Effector memory CD4-positive, alpha-beta T cell (primary cell): ENCODE data around the gene ANHX.
A peak's percentile ranks its signal among the peaks of the same experiment; 100 is the strongest.

Source experiments
- DNase-seq, 3 donors: peaks; one replicate each; pipeline ENCODE4 v3.0.0-alpha.2; 2020
- H3K27ac ChIP-seq: 2 replicates; pipeline ENCODE4 v1.7.0; 2013; ENCODE audit warnings: mild to moderate bottlenecking, low read length, moderate library complexity; ENCODE audit not compliant: insufficient read depth, poor library complexity, severe bottlenecking
- H3K27me3 ChIP-seq: replicated peaks from 2 replicates; pipeline ENCODE4 v1.7.0; 2013; ENCODE audit warnings: mild to moderate bottlenecking, low read length; ENCODE audit not compliant: insufficient read depth, control insufficient read depth, poor library complexity, severe bottlenecking
- H3K36me3 ChIP-seq: 2 replicates; pipeline ENCODE4 v1.7.0; 2013; ENCODE audit warnings: mild to moderate bottlenecking, low read length, moderate library complexity; ENCODE audit not compliant: control insufficient read depth, insufficient read depth
- H3K4me1 ChIP-seq: 2 replicates; pipeline ENCODE4 v1.7.0; 2013; ENCODE audit warnings: low read length, mild to moderate bottlenecking; ENCODE audit not compliant: control insufficient read depth, insufficient read depth, poor library complexity, severe bottlenecking
- H3K4me3 ChIP-seq: 2 replicates; pipeline ENCODE4 v1.7.0; 2013; ENCODE audit warnings: low read length, low read depth, mild to moderate bottlenecking; ENCODE audit not compliant: insufficient read depth, poor library complexity, severe bottlenecking
- H3K9me3 ChIP-seq: 2 replicates; pipeline ENCODE4 v1.7.0; 2013; ENCODE audit warnings: mild to moderate bottlenecking, low read length, moderate library complexity; ENCODE audit not compliant: control insufficient read depth

ANHX gene

DNA sequence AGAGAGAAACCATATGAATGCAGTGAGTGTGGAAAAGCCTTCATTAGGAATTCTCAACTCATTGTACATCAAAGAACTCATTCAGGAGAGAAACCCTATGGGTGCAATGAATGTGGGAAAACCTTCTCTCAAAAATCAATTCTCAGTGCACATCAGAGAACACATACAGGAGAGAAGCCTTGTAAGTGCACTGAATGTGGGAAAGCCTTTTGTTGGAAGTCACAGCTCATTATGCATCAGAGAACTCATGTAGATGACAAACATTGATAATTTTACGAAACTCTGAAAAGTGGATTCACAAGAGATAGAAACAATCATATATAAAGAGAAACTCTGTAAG, 31.4 kb downstream of the ANHX start:
- H3K4me3 ChIP-seq: no peak overlapping the region
- peaks cover 32% of the 10 kb centered on the region for H3K36me3 ChIP-seq
- H3K4me1 ChIP-seq: no peaks in the 10 kb centered on the region
- H3K9me3 ChIP-seq: peaks cover 76% of the 10 kb centered on the region
- DNase-seq: no peak
- H3K27ac ChIP-seq: no peak overlapping the region
- no peaks in the 10 kb centered on the region for H3K27me3 ChIP-seq

DNA sequence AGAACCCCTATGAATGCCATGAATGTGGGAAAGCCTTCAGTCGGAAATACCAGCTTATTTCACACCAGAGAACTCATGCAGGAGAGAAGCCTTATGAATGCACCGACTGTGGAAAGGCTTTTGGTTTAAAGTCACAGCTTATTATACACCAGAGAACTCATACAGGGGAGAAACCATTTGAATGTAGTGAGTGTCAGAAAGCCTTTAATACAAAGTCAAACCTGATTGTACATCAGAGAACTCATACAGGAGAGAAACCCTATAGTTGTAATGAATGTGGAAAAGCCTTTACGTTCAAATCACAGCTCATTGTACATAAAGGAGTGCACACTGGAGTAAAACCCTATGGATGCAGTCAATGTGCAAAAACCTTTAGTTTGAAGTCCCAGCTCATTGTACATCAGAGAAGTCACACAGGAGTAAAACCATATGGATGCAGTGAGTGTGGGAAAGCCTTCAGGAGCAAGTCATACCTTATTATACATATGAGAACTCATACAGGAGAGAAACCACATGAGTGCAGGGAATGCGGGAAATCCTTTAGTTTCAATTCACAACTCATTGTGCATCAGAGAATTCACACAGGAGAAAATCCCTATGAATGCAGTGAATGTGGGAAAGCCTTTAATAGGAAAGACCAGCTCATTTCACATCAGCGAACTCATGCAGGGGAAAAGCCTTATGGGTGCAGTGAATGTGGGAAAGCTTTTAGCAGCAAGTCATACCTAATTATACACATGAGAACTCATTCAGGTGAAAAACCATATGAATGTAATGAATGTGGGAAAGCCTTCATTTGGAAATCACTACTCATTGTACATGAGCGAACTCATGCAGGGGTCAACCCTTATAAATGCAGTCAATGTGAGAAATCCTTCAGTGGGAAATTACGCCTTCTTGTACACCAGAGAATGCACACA, 32.1 kb downstream of the ANHX start:
- Histone ChIP-seq H3K4me1 (no peaks in the 10 kb centered on the region), H3K36me3 (peaks cover 32% of the 10 kb centered on the region), H3K27ac (no peak overlapping the region), H3K9me3 (peaks cover 75% of the 10 kb centered on the region), H3K27me3 (no peaks in the 10 kb centered on the region), H3K4me3 (no peak overlapping the region)
- DNase-seq: no peak

DNA sequence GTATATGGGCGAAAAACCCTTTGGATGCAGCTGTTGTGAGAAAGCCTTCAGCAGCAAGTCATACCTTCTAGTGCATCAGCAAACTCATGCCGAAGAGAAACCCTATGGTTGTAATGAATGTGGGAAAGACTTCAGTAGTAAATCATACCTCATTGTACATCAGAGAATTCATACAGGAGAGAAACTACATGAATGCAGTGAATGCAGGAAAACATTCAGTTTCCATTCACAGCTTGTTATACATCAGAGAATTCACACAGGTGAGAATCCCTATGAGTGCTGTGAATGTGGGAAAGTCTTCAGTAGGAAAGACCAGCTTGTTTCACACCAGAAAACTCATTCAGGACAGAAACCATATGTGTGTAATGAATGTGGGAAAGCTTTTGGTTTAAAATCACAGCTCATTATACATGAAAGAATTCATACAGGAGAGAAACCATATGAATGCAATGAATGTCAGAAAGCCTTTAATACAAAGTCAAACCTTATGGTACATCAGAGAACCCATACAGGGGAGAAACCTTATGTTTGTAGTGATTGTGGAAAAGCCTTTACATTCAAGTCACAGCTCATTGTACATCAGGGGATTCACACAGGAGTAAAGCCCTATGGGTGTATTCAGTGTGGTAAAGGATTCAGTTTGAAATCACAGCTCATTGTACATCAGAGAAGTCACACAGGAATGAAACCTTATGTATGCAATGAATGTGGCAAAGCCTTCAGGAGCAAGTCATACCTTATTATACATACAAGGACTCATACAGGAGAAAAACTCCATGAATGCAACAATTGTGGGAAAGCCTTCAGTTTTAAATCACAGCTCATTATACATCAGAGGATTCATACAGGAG, 33.0 kb downstream of the ANHX start:
- Histone ChIP-seq H3K4me3 (no peak overlapping the region), H3K4me1 (no peaks in the 10 kb centered on the region), H3K27me3 (no peaks in the 10 kb centered on the region), H3K27ac (no peak overlapping the region), H3K9me3 (peaks cover 66% of the 10 kb centered on the region), H3K36me3 (peaks cover 32% of the 10 kb centered on the region)
- no peak for DNase-seq

DNA sequence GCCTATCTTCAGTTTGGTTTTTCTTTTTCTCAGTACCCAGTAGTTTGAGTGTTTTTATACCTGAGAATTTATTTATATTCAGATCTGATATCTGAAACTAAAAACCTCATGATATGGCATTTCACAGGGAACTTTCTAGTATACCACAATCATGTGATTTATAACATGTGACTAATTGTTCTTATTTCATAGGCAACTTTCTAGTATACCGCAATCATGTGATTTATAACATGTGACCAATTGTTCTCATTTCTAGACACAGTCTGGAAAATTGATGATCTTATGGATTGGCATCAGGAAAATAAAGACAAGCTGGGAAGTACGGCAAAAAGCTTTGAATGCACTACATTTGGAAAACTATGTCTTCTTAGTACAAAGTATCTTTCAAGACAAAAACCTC, 33.8 kb downstream of the ANHX start:
- Histone ChIP-seq H3K27me3 (no peaks in the 10 kb centered on the region), H3K36me3 (peaks cover 32% of the 10 kb centered on the region), H3K4me1 (no peaks in the 10 kb centered on the region), H3K4me3 (no peak overlapping the region), H3K27ac (no peak overlapping the region), H3K9me3 (peaks cover 58% of the 10 kb centered on the region)
- no peak for DNase-seq

DNA sequence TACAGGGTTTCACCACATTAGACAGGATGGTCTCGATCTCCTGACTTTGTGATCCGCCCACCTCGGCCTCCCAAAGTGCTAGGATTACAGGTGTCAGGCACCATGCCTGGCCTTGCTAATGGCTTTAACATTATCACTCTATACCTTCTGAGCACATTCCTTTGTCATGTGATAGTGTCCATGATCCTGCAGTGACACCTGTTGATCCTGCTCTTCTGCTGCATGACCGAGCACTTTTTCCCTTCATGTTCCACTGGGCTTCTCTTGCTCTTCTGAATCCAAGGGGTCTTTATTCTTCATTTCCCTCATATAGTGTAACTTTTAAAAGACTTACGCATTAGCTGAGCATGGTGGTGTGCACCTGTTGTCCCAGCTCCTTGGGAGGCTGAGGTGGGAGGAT, 42.8 kb downstream of the ANHX start:
- Histone ChIP-seq H3K36me3 (peaks cover 86% of the 10 kb centered on the region), H3K27ac (no peak overlapping the region), H3K4me1 (no peaks in the 10 kb centered on the region), H3K9me3 (peaks cover 50% of the 10 kb centered on the region), H3K27me3 (no peaks in the 10 kb centered on the region), H3K4me3 (no peak overlapping the region)
- DNase-seq: no peak

DNA sequence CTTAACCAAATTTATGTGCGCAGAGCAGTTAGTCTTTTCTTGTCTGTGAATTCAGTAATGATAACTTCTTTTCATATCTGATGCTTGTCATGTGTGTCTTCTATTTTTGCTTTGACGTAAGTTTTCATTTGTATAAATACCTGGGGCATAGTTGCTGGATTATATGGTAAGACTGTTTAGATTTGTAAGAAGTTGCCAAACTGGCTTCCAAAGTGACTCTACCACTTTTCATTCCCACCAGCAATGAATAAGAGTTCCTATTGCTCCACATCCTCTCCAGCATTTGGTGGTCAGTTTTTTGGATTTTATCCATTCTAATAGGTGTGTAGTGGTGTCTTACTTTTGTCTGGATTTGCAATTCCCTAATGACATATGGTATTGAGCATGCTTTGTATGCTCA, 45.5 kb downstream of the ANHX start:
- H3K4me1 ChIP-seq: no peaks in the 10 kb centered on the region
- peaks cover 62% of the 10 kb centered on the region for H3K9me3 ChIP-seq
- no peak for DNase-seq
- peaks cover 97% of the 10 kb centered on the region for H3K36me3 ChIP-seq
- H3K4me3 ChIP-seq: no peak overlapping the region
- no peak overlapping the region for H3K27ac ChIP-seq
- H3K27me3 ChIP-seq: no peaks in the 10 kb centered on the region

DNA sequence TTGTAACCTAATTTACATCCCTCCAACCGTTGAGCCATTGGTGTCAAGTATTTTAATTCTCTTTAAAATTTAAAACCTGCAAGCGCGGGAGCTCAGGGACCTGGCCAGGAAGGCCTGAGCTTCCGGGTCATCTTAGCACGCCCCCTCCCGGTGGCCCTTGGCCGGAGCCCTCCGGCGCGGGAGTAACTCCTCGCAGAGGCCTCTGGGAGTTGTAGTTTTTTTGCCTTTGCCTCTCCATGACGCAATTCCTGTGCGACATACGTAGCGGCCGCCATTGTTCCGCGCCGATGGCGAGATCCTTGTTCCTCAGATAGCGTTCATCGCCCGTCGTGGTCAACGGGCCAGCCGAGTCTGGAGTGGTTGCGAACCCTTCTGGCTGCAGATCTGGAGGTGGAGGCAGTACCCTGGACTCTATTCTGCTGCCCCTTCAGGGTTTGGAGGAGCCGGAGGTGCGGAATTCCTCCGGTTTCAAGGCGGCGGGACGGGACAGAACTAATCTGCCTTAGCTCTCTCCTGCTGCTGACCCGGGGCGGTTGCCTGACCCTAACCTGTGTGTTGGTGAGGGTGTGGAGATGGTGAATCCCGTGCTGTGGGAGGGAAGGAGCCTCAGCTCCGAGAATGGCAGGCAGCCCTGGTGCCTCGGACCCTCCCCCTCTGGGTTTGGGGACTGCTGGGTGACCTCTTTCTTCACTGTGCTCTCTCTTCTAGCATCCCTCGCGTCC, 54.3 kb downstream of the ANHX start, which contains the start of gene ZNF268:
TSS of gene ZNF268 (plus strand) at position 258 of the 722 bp plus-strand sequence. CDS start 503 bp downstream, outside the sequence.
- Histone ChIP-seq H3K36me3 (peaks cover 32% of the 10 kb centered on the region), H3K27me3 (no peaks in the 10 kb centered on the region), H3K4me1 (peaks cover 5% of the 10 kb centered on the region), H3K9me3 (peaks cover 3% of the 10 kb centered on the region), H3K4me3 (peak within 1 kb of the TSS; percentile 86), H3K27ac (peak within 1 kb of the TSS; percentile 67)
- DNase-seq: peak; percentile 65 to 79 (median 75)

DNA sequence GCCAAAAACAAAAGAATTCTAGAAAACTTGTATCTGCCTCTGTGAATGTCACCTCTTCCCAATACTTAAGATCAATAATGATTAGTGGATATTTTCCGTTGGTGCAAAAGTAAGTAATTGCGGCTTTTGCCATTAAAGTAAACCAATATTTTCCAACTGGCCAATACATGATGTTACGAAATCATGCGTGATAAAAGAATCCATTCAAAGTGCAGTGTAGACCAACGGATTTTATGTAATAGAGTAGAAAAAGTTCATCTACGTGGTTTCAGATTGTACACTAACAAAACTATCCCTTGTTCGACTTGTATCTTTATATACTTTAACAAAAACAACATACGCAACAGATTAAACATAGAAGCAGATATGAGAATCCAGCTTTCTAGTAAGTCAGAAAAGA, 55.0 kb downstream of the ANHX start:
- DNase-seq: no peak
- H3K36me3 ChIP-seq: peaks cover 25% of the 10 kb centered on the region
- no peaks in the 10 kb centered on the region for H3K27me3 ChIP-seq
- H3K9me3 ChIP-seq: no peaks in the 10 kb centered on the region
- H3K4me1 ChIP-seq: peaks cover 5% of the 10 kb centered on the region
- no peak overlapping the region for H3K4me3 ChIP-seq
- no peak overlapping the region for H3K27ac ChIP-seq

DNA sequence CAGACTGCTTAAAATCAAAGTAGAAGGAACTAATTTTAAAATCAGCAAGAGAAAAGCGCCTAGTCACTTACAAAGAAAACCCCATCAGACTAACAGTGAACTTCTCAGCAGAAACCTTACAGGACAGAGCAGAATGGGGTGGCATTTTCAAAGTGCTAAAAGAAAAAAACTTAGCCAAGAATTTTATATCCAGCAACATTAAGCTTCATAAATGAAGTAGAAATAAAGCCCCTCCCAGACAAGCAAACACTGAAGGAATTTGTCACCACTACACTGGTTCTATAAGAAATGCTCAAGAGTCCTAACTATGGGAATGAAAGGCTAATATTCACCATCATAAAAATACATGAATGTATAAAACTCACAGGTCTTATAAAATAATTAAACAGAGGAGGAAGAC, 60.8 kb downstream of the ANHX start:
- DNase-seq: no peak
- H3K9me3 ChIP-seq: peaks cover 14% of the 10 kb centered on the region
- no peak overlapping the region for H3K27ac ChIP-seq
- H3K4me1 ChIP-seq: no peaks in the 10 kb centered on the region
- H3K36me3 ChIP-seq: no peaks in the 10 kb centered on the region
- no peak overlapping the region for H3K4me3 ChIP-seq
- H3K27me3 ChIP-seq: no peaks in the 10 kb centered on the region
